DLD1 (cell line): ENCODE measurements around the gene ST6GALNAC6.

Experiments used
- in situ Hi-C: cut with HindIII; loops from 2 replicates; pipeline ENCODE4 v1.10.0; 2017; ENCODE audit warnings: low sequenced_read_pairs

ST6GALNAC6 gene

GRCh38 chr9:127934986-127935385, 35.6 kb upstream of the ST6GALNAC6 start:
- in situ Hi-C loops, result loop anchor here (10.0 kb wide), 1 partner anchor 160 kb away; no protein-coding TSS in a partner anchor

DNA sequence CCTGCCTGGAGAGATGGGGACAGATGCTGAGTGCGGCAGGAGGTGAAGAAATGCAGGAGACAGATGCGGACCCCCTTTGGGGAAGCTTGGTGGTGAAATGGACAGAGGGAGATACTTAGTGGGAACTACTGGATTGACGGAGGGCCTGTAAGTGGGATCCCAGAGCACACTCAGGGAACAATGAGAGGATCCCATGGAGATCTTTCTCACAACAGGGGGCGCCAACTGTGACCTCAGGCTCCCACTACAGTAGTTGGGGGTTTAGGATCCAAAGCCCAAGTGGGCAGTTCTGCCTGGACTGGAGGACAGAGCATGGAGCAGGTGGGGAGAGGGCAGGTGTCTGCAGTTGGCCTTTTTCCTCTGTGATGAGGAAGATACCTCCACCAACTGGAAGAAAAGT, 34.8 kb upstream of the ST6GALNAC6 start:
- in situ Hi-C loops, result loop anchor here (10.0 kb wide), 1 partner anchor 161 kb away; no protein-coding TSS in a partner anchor

GRCh38 chr9:127931092-127931881, 31.9 kb upstream of the ST6GALNAC6 start:
- in situ Hi-C loops, result loop anchor here (10.0 kb wide), 1 partner anchor 164 kb away; no protein-coding TSS in a partner anchor

DNA sequence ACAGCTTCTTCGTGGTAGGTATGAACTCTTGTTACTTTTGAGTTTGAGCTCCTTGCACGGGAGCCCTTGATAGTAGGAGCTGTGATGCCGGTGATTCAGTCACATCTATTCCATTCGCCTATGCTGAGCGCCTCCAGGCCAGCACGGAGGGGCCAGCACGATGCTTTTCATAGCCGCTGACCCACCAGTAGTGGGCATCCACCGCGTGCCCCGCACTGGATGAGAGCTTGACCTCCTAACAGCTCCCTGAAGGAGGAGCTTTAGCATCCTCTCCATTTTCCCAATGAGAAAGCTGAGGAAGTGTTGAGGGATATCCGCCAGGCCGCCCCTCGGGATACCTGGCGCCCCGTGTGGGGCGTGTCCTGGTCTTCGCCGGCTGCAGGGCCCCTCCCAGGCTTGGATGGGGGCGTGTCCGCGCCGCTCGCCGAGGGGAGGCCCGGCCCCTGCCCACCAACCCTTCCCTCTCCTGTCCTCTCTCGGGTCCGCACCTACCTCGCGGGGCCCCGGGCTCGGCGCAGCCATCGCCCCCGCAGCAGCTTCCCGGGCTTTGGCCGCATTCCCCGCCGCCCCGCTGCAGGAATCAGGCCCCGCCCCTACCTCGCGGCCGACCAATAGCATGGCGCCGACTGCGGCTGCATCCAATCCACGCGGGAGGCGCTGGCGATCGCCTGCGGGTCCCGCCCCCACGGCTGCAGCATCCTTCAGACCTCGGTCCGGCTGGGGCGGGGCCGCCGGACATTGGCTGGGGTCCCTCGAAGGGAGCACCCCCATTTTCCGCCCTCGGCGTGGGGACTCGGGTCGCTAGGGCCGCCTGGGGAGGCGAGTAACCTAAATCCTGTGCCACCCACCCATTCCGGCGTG, 31.1 kb upstream of the ST6GALNAC6 start, which contains the start of gene PIP5KL1:
TSS of gene PIP5KL1 (minus strand) at position 547 of the 861 bp plus-strand sequence. CDS start at position 522, 25 bp downstream.
- in situ Hi-C loops, result loop anchor here (10.0 kb wide), 1 partner anchor 164 kb away; no protein-coding TSS in a partner anchor

GRCh38 chr9:127929625-127929979, 30.2 kb upstream of the ST6GALNAC6 start:
- in situ Hi-C loops, result no loop called here

DNA sequence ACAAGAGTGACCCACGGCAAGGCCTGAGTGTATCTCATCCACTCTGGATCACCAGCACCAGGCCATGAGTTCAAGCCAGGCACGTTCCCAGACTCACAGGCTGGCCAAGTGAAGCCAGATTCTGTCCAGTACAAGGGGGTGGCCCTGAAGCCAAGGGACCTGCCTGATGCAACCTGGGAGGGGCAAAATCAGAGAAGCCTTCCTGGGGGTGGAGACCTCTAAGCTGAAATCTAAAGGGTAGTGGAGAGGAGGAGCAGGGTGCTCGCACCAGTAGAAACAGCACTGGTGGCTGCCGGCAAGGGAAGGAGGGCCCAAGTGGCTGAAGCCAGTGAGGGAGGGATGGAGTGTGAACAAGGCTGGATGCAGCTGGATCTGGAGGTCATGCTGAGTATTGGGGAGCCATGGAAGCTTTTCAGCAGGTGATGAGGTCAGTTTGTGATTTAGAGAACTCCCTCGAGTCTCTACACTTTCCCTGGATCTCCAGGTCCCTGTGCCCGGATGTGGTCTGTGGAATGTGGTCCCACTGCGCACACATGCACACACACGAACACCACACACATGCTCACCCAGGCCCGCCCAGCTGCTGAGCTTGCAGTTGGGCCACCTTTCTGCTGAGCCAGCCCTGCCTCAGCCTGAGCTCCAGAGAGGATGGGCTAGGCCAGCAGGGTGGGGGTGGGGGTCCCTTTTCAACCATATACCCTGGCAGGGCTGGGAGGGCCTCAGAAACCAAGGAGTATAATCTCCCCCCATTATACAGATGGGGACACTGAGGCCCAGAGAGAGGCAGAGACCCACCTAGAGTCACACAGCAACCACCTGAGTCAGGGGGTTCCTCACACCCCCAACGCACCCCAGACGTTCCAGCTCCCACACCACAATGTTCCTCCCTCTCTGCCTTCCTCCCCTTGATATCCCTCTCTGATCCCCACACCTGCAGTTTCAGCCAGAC, 29.5 kb upstream of the ST6GALNAC6 start:
- in situ Hi-C loops, result no loop called here

GRCh38 chr9:127927988-127928675, 28.7 kb upstream of the ST6GALNAC6 start:
- in situ Hi-C loops, result no loop called here

GRCh38 chr9:127927201-127927987, 28.0 kb upstream of the ST6GALNAC6 start:
- in situ Hi-C loops, result no loop called here

- in situ Hi-C loops, result no loop called here
These were observed 27.4 kb upstream of the ST6GALNAC6 start for GRCh38 chr9:127926906-127927200.

- in situ Hi-C loops, result no loop called here
These were observed 26.8 kb upstream of the ST6GALNAC6 start for GRCh38 chr9:127925959-127926905.

- in situ Hi-C loops, result no loop called here
These were observed 25.5 kb upstream of the ST6GALNAC6 start for GRCh38 chr9:127924736-127925444.

- in situ Hi-C loops, result no loop called here
These were observed 24.4 kb upstream of the ST6GALNAC6 start for GRCh38 chr9:127923771-127924170.

GRCh38 chr9:127923046-127923445, 23.6 kb upstream of the ST6GALNAC6 start:
- in situ Hi-C loops, result no loop called here

DNA sequence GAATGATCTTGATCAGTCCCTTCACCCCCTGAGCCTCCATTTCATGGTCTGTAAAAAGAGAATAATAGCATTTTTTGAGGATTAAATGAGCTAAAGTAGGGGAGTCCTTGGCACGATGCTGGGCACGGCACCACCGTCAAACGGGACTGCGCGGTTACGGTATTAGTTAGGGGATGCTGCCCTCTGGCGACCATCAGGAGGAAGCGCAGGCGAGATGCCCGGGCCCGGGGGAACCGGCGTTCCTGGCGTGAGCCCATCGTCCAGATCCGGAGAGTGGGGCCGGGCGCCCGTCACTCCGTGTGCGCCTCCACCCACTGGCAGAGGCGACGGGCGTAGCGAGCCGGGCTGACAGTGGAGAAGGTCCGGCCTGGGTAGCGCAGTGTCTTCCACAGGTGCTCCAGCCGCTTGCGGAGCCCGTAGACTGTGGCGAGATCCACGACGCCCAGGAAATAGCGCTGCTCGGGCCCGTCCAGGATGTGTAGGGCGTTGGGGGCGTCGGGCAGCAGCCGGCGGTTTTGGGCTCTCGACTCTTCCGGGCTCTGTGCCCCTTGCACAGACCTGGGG, 22.2 kb upstream of the ST6GALNAC6 start:
- in situ Hi-C loops, result no loop called here

DNA sequence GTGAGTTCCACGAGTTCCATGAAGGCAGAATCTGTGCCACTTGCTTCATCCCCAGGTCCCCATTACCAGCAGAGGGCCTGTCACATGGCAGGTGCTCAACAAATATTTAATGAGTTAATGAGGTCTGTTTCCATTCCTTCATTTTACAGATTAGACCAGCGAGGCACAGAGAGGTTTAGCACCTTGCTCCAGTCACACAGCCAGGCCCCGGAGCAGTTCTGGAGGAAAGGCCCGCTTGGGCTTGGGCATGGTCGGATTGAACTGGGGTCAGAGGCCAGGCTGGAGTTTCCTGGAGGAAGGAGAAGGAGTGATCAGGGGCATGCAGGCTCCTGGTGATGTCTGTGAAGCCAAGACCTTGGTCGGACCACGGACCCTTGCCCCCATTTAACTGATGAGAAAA, 21.4 kb upstream of the ST6GALNAC6 start:
- in situ Hi-C loops, result no loop called here

DNA sequence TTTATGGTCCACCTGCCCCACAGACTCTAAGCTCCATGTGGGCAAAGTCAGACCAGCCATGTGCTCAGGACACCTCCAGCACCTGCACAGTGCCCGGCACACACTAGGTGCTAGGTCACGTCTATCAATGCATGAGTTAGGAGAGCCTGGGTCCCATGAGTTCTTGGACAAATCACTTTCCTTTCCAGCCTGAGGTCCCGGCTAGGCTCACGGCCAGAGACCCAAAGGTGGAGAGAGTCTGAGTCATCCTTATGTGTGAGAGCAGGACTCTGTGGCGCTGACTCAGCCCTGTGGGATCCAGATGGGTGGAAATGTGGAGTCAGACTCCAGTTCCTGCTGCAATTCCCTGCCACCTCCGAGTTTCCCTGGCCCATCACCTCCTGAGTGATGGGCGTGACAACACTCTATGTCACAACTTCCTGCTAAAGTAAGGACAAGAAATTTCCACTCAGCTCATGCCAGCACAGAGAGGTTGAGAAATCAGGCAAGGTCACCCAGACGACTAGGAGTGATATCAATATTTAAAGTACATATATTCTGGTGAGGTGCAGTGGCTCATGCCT, 19.9 kb upstream of the ST6GALNAC6 start:
- in situ Hi-C loops, result no loop called here
